Neural cell (in vitro differentiated cells): ENCODE data around the gene KRT20. TPM values are rescaled to one million over a fixed set of nuclear protein-coding genes. Genes with fewer than 3 reads are reported as not detected.

Source experiments
- H2AFZ ChIP-seq: fragments of 200-600, 300-800 bp; sonication (generic), shearing (Covaris generic); 2 replicates; pipeline ENCODE4 v1.6.0; 2014; ENCODE audit warnings: low read depth, mild to moderate bottlenecking, antibody characterized with exemption, low read length, moderate library complexity
- H3F3A ChIP-seq: fragments of 200-600 bp; shearing (Covaris generic); 2 replicates; pipeline ENCODE4 v1.6.1; 2016; ENCODE audit warnings: mild to moderate bottlenecking, moderate library complexity, mixed read lengths, antibody characterized with exemption, low read length; ENCODE audit not compliant: insufficient read depth, poor library complexity, severe bottlenecking
- H3K27ac ChIP-seq: fragments of 200-600, 300-800 bp; sonication (generic), shearing (Covaris generic); 2 replicates; pipeline ENCODE4 v1.5.1; 2014; ENCODE audit warnings: mild to moderate bottlenecking, low read length, moderate library complexity
- H3K27me3 ChIP-seq: fragments of 300-800, 200-600 bp; sonication (generic), shearing (Covaris generic); 2 replicates; pipeline ENCODE4 v1.6.0; 2014; ENCODE audit warnings: mild to moderate bottlenecking, low read depth, low read length, moderate library complexity; ENCODE audit not compliant: insufficient read depth
- H3K36me3 ChIP-seq: fragments of 300-800, 200-600 bp; sonication (generic), shearing (Covaris generic); 2 replicates; pipeline ENCODE4 v1.5.1; 2014; ENCODE audit warnings: mild to moderate bottlenecking, antibody characterized with exemption, low read length, moderate library complexity; ENCODE audit not compliant: insufficient read depth
- H3K4me2 ChIP-seq: fragments of 300-800, 200-600 bp; sonication (generic), shearing (Covaris generic); 2 replicates; pipeline ENCODE4 v1.6.0; 2014; ENCODE audit warnings: mild to moderate bottlenecking, low read length
- H3K4me3 ChIP-seq: fragments of 300-800, 200-600 bp; sonication (generic), shearing (Covaris generic); 2 replicates; pipeline ENCODE4 v1.5.1; 2014; ENCODE audit warnings: mild to moderate bottlenecking, low read length, moderate library complexity
- H3K79me2 ChIP-seq: fragments of 200-600 bp; shearing (Covaris generic); replicated peaks from 2 replicates; pipeline ENCODE4 v1.6.0; 2014; ENCODE audit warnings: mild to moderate bottlenecking, low read length, moderate library complexity; ENCODE audit not compliant: insufficient read depth
- H3K9ac ChIP-seq: fragments of 300-800, 200-600 bp; sonication (generic), shearing (Covaris generic); 2 replicates; pipeline ENCODE4 v1.6.1; 2016; ENCODE audit warnings: mild to moderate bottlenecking, low read length, mixed read lengths
- H3K9me2 ChIP-seq: fragments of 200-600 bp; shearing (Covaris generic); 2 replicates; pipeline ENCODE4 v1.6.1; 2016; ENCODE audit warnings: mild to moderate bottlenecking, low read length, mixed read lengths; ENCODE audit not compliant: insufficient read depth
- H3K9me3 ChIP-seq: fragments of 200-600, 300-800 bp; sonication (generic), shearing (Covaris generic); 2 replicates; pipeline ENCODE4 v1.6.1; 2016; ENCODE audit warnings: mild to moderate bottlenecking, mixed run types, low read length, moderate library complexity, mixed read lengths
- H4K20me1 ChIP-seq: fragments of 200-600 bp; shearing (Covaris generic); 2 replicates; pipeline ENCODE4 v1.6.1; 2016; ENCODE audit warnings: mild to moderate bottlenecking, mixed run types; ENCODE audit not compliant: insufficient read depth
- CTCF ChIP-seq: fragments of 450-650 bp; IDR thresholded peaks from 2 replicates; pipeline ENCODE4 v1.5.1; 2014; ENCODE audit warnings: antibody characterized with exemption, mild to moderate bottlenecking, moderate library complexity; ENCODE audit not compliant: poor library complexity, severe bottlenecking
- EP300 ChIP-seq: fragments of 450-650 bp; conservative IDR thresholded peaks from 2 replicates; pipeline ENCODE4 v1.6.1; 2014; ENCODE audit warnings: antibody characterized with exemption, mild to moderate bottlenecking, moderate library complexity; ENCODE audit not compliant: poor library complexity, severe bottlenecking
- EZH2 ChIP-seq: fragments of 200-600, 300-800 bp; shearing (Covaris generic), sonication (generic); IDR thresholded peaks from 2 replicates; pipeline ENCODE4 v1.6.1; 2014; ENCODE audit warnings: antibody characterized with exemption, low read length, borderline replicate concordance, mild to moderate bottlenecking; ENCODE audit not compliant: insufficient read depth, poor library complexity, severe bottlenecking
- MXI1 ChIP-seq: fragments of 450-650 bp; conservative IDR thresholded peaks from 2 replicates; pipeline ENCODE4 v1.6.1; 2014; ENCODE audit warnings: antibody characterized with exemption, mild to moderate bottlenecking; ENCODE audit not compliant: poor library complexity, severe bottlenecking
- POLR2AphosphoS5 ChIP-seq: IDR thresholded peaks from 2 replicates; pipeline ENCODE4 v1.6.1; 2012
- RAD21 ChIP-seq: fragments of 450-650 bp; conservative IDR thresholded peaks from 2 replicates; pipeline ENCODE4 v1.6.1; 2014; ENCODE audit warnings: antibody characterized with exemption, mild to moderate bottlenecking, moderate library complexity
- REST ChIP-seq: IDR thresholded peaks from 2 replicates; pipeline ENCODE4 v1.6.1; 2012; ENCODE audit warnings: borderline replicate concordance
- SMC3 ChIP-seq: fragments of 450-650 bp; conservative IDR thresholded peaks from 2 replicates; pipeline ENCODE4 v1.6.1; 2014; ENCODE audit warnings: antibody characterized with exemption, mild to moderate bottlenecking, moderate library complexity; ENCODE audit not compliant: poor library complexity
- TAF1 ChIP-seq: IDR thresholded peaks from 2 replicates; pipeline ENCODE4 v1.6.1; 2012; ENCODE audit warnings: low read depth
- polyA plus RNA-seq: library from polyadenylated mRNA; depleted of rRNA; stranded (reverse); fragments of >200 nt; gene quantifications from 2 replicates; pipeline ENCODE4 v1.2.3, GENCODE V29; 2014

KRT20 gene
- polyA plus RNA-seq, 1 donor from 2014 or later = not detected

GRCh38 chr17:40895106-40895730 lies 10.2 kb upstream of the KRT20 start:
- H3K9ac ChIP-seq = no peak overlapping the region
- no peaks in the 10 kb centered on the region for H3K9me3 ChIP-seq
- no peak overlapping the region for H3K4me2 ChIP-seq
- H3K27me3 ChIP-seq = no peaks in the 10 kb centered on the region
- no peak overlapping the region for H3K4me3 ChIP-seq
- H3K9me2 ChIP-seq = no peaks in the 10 kb centered on the region
- H3K36me3 ChIP-seq = no peaks in the 10 kb centered on the region
- no peaks in the 10 kb centered on the region for H4K20me1 ChIP-seq
- TF ChIP-seq MXI1 (no peak), TAF1 (no peak), CTCF (no peak), EZH2 (no peak), POLR2AphosphoS5 (no peak), EP300 (no peak), RAD21 (no peak), REST (no peak), SMC3 (no peak)
- no peaks in the 10 kb centered on the region for H3K79me2 ChIP-seq
- no peak overlapping the region for H3K27ac ChIP-seq
- no peak overlapping the region for H2AFZ ChIP-seq
- H3F3A ChIP-seq = no peaks in the 10 kb centered on the region

- Histone ChIP-seq H2AFZ (no peak overlapping the region), H3K27ac (no peak overlapping the region), H3K9me2 (no peaks in the 10 kb centered on the region), H3K79me2 (no peaks in the 10 kb centered on the region), H3K9me3 (no peaks in the 10 kb centered on the region), H3K4me2 (no peak overlapping the region), H3K4me3 (no peak overlapping the region), H3F3A (no peaks in the 10 kb centered on the region), H3K9ac (no peak overlapping the region), H3K27me3 (no peaks in the 10 kb centered on the region), H4K20me1 (no peaks in the 10 kb centered on the region), H3K36me3 (no peaks in the 10 kb centered on the region)
- TF ChIP-seq SMC3 = no peak
- no peak for TF ChIP-seq EZH2
- TF ChIP-seq CTCF = no peak
- no peak for TF ChIP-seq POLR2AphosphoS5
- no peak for TF ChIP-seq TAF1
- TF ChIP-seq RAD21 = no peak
- TF ChIP-seq REST = no peak
- no peak for TF ChIP-seq MXI1
- TF ChIP-seq EP300 = no peak
These were observed 3.2 kb upstream of the KRT20 start for GRCh38 chr17:40888196-40888720.
